Mesothelial cell of epicardium (in vitro differentiated cells): ENCODE measurements around the gene C17orf107. TPM values are rescaled to one million over a fixed set of nuclear protein-coding genes. Genes with fewer than 3 reads are reported as not detected.

Source experiments
- DNase-seq, 2 experiments: peaks; one replicate each; pipeline ENCODE4 v3.0.0; 2021; ENCODE audit warnings: low spot score in 2 of 2; ENCODE audit not compliant: unreplicated experiment in 2 of 2
- H3K27ac Mint-ChIP-seq: 2 replicates; pipeline ENCODE4 v1.8.0; 2021; ENCODE audit warnings: mixed read lengths
- H3K27me3 Mint-ChIP-seq: 2 replicates; pipeline ENCODE4 v1.8.0; 2021; ENCODE audit warnings: low read depth, mixed read lengths
- H3K36me3 Mint-ChIP-seq: 2 replicates; pipeline ENCODE4 v1.8.0; 2021; ENCODE audit warnings: mixed read lengths
- H3K4me1 Mint-ChIP-seq: 2 replicates; pipeline ENCODE4 v1.8.0; 2021; ENCODE audit warnings: mixed read lengths
- H3K4me3 Mint-ChIP-seq: 2 replicates; pipeline ENCODE4 v1.8.0; 2021; ENCODE audit warnings: mild to moderate bottlenecking, moderate library complexity, mixed read lengths
- H3K9me3 Mint-ChIP-seq: 2 replicates; pipeline ENCODE4 v1.8.0; 2021; ENCODE audit warnings: mixed read lengths
- CTCF ChIP-seq: fragments of 200-600 bp; sonication (generic); IDR thresholded peaks from one replicate; pipeline ENCODE4 v1.5.0; 2021; ENCODE audit warnings: antibody characterized with exemption; ENCODE audit not compliant: unreplicated experiment
- total RNA-seq: library from RNA; stranded (reverse); gene quantifications from 3 replicates; pipeline ENCODE4 v1.2.1, GENCODE V29; 2021

Gene C17orf107
- total RNA-seq, 1 donor from 2014 or later: 8.6 TPM

DNA sequence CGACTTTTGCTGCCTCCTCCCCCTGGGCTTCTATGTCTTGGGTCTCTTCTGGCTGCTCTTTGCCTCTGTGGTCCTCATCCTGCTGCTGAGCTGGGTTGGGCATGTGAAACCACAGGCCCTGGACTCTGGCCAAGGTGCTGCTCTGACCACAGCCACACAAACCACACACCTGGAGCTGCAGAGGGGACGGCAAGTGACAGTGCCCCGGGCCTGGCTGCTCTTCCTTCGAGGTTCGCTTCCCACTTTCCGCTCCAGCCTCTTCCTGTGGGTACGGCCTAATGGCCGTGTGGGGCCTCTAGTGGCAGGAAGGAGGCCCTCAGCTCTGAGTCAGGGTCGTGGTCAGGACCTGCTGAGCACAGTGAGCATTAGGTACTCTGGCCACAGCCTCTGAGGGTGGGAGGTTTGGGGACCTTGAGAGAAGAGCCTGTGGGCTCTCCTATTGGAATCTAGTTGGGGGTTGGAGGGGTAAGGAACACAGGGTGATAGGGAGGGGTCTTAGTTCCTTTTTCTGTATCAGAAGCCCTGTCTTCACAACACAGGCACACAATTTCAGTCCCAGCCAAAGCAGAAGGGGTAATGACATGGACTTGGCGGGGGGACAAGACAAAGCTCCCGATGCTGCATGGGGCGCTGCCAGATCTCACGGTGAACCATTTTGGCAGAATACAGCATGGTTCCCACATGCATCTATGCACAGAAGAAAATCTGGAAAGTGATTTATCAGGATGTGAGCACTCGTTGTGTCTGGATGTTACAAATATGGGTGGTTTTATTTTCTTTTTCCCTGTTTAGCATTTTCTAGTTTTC lies 35.0 kb downstream of the C17orf107 start:
- no peak for TF ChIP-seq CTCF
- Mint-ChIP-seq H3K4me1 (peaks cover 22% of the 10 kb centered on the region), H3K4me3 (no peak overlapping the region), H3K27me3 (no peaks in the 10 kb centered on the region), H3K27ac (peak overlapping the region; percentile 39), H3K9me3 (no peaks in the 10 kb centered on the region), H3K36me3 (peaks cover 3% of the 10 kb centered on the region)
- DNase-seq: no peak

DNA sequence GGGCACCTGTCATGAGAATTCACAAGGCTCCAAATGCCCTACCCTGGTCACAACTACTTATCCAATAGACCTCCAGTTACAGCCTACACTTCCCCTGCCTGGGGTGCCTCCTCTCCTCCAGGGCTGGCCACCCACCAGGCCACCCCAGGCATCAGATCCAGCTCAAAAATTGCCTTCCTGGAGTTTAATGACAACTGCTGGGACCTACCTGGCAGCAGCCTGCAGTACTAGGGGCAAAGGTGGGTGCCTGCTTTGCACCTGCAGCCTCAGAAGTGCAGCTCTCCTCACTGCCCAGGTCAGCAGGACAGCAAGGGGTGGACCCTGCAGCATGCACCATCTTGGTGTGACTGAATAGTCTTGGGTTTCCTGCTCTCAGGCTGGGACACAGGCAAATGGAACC lies 36.3 kb downstream of the C17orf107 start:
- no peak overlapping the region for H3K4me3 Mint-ChIP-seq
- H3K27me3 Mint-ChIP-seq: no peaks in the 10 kb centered on the region
- H3K9me3 Mint-ChIP-seq: no peaks in the 10 kb centered on the region
- peaks cover 2% of the 10 kb centered on the region for H3K36me3 Mint-ChIP-seq
- no peak overlapping the region for H3K27ac Mint-ChIP-seq
- no peak for DNase-seq
- TF ChIP-seq CTCF: no peak
- H3K4me1 Mint-ChIP-seq: peaks cover 23% of the 10 kb centered on the region

GRCh38 chr17:4936436-4936835 lies 37.1 kb downstream of the C17orf107 start:
- Mint-ChIP-seq H3K36me3 (peaks cover 2% of the 10 kb centered on the region), H3K4me3 (no peak overlapping the region), H3K27me3 (no peaks in the 10 kb centered on the region)

GRCh38 chr17:4937553-4937952 lies 38.2 kb downstream of the C17orf107 start:
- Mint-ChIP-seq H3K36me3 (peaks cover 2% of the 10 kb centered on the region), H3K27ac (no peak overlapping the region), H3K4me3 (peak overlapping the region; percentile 10), H3K27me3 (no peaks in the 10 kb centered on the region), H3K9me3 (no peaks in the 10 kb centered on the region), H3K4me1 (peaks cover 36% of the 10 kb centered on the region)
- TF ChIP-seq CTCF: no peak
- DNase-seq: no peak

More at GRCh38 chr17:4936436-4936835, 37.1 kb downstream of the C17orf107 start:
- peaks cover 30% of the 10 kb centered on the region for H3K4me1 Mint-ChIP-seq
- TF ChIP-seq CTCF: no peak
- no peak for DNase-seq
- H3K9me3 Mint-ChIP-seq: no peaks in the 10 kb centered on the region
- H3K27ac Mint-ChIP-seq: no peak overlapping the region

DNA sequence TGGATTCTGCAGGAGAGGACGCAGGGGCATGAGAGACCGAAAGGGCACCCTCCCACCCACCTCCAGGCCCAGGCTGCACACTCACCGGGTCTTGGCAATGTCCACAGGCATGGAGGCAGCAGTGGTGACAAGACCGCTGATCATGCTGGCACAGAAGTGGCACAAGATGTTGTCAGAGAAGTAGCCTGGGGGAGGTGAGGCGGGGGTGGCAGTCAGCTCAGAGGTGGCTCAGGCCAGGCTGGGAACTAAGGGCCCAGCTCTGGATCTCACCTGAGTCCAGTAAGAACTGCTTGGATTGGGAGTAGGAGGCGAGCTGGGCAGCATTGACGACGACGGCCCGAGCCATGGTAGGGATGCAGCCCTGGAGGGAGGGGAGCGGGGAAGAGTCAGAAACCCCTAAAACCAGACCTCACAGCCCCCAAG lies 38.7 kb downstream of the C17orf107 start:
- Mint-ChIP-seq H3K36me3 (peaks cover 2% of the 10 kb centered on the region), H3K4me3 (peak overlapping the region; percentile 87), H3K27ac (peak overlapping the region; percentile 91), H3K9me3 (no peaks in the 10 kb centered on the region), H3K4me1 (peaks cover 36% of the 10 kb centered on the region), H3K27me3 (no peaks in the 10 kb centered on the region)
- no peak for DNase-seq
- no peak for TF ChIP-seq CTCF
